CD1c-positive myeloid dendritic cell (primary cell): Measurements from ENCODE around the gene SARM1.
"Not testable (repeated sequence)": the region's sequence is repeated elsewhere in the genome, so short reads cannot be mapped to it uniquely, and the experiment has no call there.

Experiments used
- DNase-seq: peaks from one replicate; pipeline ENCODE4 v3.0.0-alpha.2; 2016; ENCODE audit errors: extremely low spot score

The SARM1 gene

GRCh38 chr17:28426081-28426519, 54.6 kb downstream of the SARM1 start:
- DNase-seq = peak; percentile 26

GRCh38 chr17:28427371-28427770, 55.9 kb downstream of the SARM1 start:
- no peak for DNase-seq

GRCh38 chr17:28427982-28428381, 56.5 kb downstream of the SARM1 start:
- DNase-seq = not testable (repeated sequence)

- no peak for DNase-seq
These were observed 62.2 kb downstream of the SARM1 start for GRCh38 chr17:28433721-28434120.

- not testable (repeated sequence) for DNase-seq
These were observed 62.8 kb downstream of the SARM1 start for GRCh38 chr17:28434326-28434725.

GRCh38 chr17:28443901-28444638, 72.6 kb downstream of the SARM1 start:
- no peak for DNase-seq

- DNase-seq = no peak
These were observed 75.4 kb downstream of the SARM1 start for GRCh38 chr17:28446716-28447395.

GRCh38 chr17:28447396-28447760, 75.9 kb downstream of the SARM1 start:
- no peak for DNase-seq

- no peak for DNase-seq
These were observed 78.4 kb downstream of the SARM1 start for GRCh38 chr17:28449859-28450258.
